ENCODE data around the gene STK25.

Gene STK25

DNA sequence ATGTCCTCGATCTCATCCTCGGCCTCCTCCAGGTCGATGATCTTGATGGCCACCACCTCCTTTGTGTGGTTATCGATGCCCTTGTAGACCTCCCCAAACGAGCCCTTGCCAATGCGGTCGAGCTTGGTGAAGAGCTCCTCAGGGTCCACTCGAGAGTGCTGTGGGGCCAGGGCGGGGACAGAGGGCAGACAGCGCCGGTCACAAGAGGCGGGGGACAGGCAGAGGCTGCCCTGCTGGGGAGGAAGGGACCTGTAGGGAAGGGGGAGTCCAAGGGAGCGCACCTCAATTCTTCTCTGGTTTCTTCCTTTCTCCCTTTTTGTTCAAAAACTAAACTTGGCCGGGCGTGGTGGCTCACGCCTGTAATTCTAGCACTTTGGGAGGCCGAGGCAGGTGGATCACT is 6.8 kb downstream of the STK25 start:
- no peak overlapping the region for H3K4me3 ChIP-seq (ENCODE audit: low read depth, low read length)
- no peak for DNase-seq (ENCODE audit: low read depth)
- TF ChIP-seq, protein P1, sequence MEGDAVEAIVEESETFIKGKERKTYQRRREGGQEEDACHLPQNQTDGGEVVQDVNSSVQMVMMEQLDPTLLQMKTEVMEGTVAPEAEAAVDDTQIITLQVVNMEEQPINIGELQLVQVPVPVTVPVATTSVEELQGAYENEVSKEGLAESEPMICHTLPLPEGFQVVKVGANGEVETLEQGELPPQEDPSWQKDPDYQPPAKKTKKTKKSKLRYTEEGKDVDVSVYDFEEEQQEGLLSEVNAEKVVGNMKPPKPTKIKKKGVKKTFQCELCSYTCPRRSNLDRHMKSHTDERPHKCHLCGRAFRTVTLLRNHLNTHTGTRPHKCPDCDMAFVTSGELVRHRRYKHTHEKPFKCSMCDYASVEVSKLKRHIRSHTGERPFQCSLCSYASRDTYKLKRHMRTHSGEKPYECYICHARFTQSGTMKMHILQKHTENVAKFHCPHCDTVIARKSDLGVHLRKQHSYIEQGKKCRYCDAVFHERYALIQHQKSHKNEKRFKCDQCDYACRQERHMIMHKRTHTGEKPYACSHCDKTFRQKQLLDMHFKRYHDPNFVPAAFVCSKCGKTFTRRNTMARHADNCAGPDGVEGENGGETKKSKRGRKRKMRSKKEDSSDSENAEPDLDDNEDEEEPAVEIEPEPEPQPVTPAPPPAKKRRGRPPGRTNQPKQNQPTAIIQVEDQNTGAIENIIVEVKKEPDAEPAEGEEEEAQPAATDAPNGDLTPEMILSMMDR (IDR thresholded peaks at IDR 0.05; ENCODE audit: control insufficient read depth, extremely low read depth, insufficient read depth) = no peak

- TF ChIP-seq, protein P1 (IDR thresholded peaks at IDR 0.05; ENCODE audit: control insufficient read depth, extremely low read depth, insufficient read depth) = no peak
- no peak for DNase-seq (ENCODE audit: low read depth)
- no peak overlapping the region for H3K4me3 ChIP-seq (ENCODE audit: low read depth, low read length)
Observed at GRCh38 chr2:241501099-241501541, 7.3 kb downstream of the STK25 start.

DNA sequence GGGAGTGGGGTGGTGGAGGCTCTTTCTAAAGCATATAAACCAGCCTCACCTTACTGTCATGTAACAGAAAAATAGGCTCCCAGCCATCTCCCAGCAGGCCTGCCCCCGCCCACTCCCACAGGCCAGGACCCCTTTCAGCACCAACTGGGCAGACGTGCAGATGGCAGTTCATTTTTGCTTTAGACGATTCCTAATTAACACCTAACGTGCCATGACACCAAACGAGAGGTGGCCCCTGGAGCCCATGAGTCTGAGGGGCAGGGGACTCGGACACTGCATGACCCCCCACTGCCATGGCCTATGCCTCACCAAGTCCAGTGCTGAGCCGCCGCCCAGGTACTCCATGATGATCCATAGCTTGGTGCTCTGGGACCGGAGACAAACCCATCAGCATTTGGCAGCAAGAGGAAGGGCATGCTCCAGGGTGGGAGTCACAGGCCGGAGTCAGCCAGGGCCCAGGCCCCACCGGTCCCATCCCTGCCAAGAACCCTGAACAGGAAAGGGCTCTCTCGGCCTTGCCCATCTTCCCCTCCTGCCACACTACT is 7.9 kb downstream of the STK25 start:
- TF ChIP-seq, protein P1 (IDR thresholded peaks at IDR 0.05; ENCODE audit: control insufficient read depth, extremely low read depth, insufficient read depth) = no peak
- no peak overlapping the region for H3K4me3 ChIP-seq (ENCODE audit: low read depth, low read length)
- no peak for DNase-seq (ENCODE audit: low read depth)

- DNase-seq (ENCODE audit: low read depth) = no peak
- H3K4me3 ChIP-seq (ENCODE audit: low read depth, low read length) = no peak overlapping the region
- TF ChIP-seq, protein P1 (IDR thresholded peaks at IDR 0.05; ENCODE audit: control insufficient read depth, extremely low read depth, insufficient read depth) = no peak
Observed at GRCh38 chr2:241500016-241500415, 8.4 kb downstream of the STK25 start.

DNA sequence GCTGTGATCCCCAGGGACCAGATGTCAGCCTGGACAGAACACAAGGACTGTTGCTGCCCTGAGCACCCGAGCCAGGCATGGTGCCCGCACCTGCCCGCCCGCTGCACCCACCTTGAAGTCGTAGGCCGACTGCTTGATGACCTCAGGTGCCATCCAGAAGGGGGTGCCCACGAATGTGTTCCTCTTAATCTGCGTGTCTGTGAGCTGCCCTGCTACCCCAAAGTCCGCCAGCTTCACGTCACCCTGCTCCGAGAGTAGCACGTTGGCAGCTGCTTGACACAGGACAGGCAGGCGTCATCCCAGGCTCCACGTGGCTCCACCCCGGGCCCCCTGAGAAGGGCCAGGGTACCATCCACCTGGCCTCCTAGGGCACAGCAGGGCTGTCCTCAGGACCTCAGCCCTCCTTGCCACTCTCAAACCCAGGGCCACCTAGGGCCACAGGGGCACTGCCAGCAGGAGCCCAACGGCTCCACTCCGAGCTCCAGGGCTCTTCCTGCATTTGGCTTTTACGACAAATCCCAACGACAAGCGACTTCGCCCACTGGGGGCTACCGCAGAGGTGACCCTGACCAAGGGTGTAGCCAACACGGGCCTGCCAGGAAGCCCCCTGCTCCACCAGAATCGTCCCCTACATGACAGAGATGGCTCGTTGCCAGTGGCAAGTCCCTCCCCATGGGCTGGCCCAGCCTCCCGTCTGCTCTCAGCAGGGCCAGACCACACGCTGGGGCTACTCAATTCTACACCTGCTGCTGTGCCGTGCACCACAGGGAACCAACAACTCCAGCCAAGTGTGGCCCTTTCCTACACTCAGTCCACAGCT is 9.0 kb downstream of the STK25 start:
- no peak overlapping the region for H3K4me3 ChIP-seq (ENCODE audit: low read depth, low read length)
- TF ChIP-seq, protein P1 (IDR thresholded peaks at IDR 0.05; ENCODE audit: control insufficient read depth, extremely low read depth, insufficient read depth) = no peak
- DNase-seq (ENCODE audit: low read depth) = no peak

DNA sequence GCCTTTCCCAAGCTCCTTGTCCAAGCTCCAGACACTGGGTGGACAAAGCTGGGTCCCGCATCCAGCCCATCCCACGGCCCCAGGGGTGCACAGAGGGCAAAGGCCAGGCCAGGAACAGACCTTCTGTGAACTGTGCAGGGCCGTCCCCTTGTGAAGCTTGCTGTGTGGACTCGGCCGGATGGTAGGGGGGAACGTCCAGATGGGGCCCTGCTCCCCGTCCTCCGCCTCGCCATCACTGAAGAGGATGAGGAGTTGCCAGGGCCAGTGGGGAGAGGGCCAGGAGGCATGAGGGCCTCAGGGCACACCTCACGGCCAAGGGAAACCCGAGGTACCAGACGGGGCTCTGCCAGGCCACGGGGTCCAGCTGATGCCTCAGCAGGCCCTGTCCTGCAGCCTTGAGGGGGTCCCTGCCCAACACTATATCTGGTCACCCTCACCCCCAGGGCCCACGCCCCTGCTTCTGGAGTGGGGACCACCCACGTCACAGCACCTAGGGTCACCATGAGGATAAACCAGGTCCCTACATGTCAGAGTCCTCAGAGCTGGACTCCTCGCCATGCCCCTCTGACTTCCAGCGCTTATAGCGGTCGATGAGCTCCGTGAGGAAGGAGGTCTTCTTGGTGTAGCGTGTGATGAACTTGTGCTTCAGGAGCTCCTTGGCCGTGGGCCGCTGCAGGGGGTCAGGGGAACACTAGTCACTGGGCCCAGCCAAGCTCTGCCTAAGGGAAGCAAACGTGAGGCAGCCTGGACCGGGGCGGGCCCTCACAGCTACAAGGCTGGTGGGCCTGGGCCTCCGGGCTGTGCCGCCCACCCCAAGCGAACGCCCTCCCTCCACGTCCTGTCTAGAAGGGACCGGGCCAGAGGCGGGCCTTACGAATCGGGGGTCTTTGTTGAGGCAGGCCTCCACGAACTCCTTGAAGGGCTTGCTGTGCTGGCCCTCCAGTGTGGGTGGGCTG is 10.0 kb downstream of the STK25 start:
- TF ChIP-seq, protein P1 (IDR thresholded peaks at IDR 0.05; ENCODE audit: control insufficient read depth, extremely low read depth, insufficient read depth) = no peak
- no peak overlapping the region for H3K4me3 ChIP-seq (ENCODE audit: low read depth, low read length)
- DNase-seq (ENCODE audit: low read depth) = no peak

All from LNCaP clone FGC (cell line).